ENCODE results near the gene MACROD2.

DNA sequence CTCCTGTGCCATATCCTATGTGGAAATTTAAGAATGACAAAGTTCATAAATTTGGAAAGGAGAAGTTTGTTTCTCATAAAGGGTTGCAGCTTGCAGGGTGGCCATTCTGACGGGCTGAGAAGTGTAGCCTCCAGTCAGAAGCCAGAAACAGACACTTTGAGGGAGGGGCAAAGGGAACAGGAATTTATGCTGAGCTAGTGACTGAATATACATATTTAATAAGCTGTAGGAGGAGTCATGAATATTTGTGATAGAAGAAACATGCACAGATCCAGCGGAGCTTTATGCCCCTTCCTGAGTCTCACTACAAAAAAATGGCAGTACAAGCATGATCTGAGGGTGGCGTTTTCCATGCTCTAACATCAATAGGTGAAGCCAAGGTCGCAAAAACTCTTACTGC lies 1779.6 kb downstream of the MACROD2 start:
- no peak for TF ChIP-seq POLR2AphosphoS5 (IDR thresholded peaks at IDR 0.05)
- TF ChIP-seq, protein P1, sequence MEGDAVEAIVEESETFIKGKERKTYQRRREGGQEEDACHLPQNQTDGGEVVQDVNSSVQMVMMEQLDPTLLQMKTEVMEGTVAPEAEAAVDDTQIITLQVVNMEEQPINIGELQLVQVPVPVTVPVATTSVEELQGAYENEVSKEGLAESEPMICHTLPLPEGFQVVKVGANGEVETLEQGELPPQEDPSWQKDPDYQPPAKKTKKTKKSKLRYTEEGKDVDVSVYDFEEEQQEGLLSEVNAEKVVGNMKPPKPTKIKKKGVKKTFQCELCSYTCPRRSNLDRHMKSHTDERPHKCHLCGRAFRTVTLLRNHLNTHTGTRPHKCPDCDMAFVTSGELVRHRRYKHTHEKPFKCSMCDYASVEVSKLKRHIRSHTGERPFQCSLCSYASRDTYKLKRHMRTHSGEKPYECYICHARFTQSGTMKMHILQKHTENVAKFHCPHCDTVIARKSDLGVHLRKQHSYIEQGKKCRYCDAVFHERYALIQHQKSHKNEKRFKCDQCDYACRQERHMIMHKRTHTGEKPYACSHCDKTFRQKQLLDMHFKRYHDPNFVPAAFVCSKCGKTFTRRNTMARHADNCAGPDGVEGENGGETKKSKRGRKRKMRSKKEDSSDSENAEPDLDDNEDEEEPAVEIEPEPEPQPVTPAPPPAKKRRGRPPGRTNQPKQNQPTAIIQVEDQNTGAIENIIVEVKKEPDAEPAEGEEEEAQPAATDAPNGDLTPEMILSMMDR (IDR thresholded peaks at IDR 0.05), result no peak
- TF ChIP-seq POLR2A (IDR thresholded peaks at IDR 0.05), result no peak

All from suprapubic skin (tissue), 4 donors.